ENCODE results near the gene RUNX2.
A peak's percentile ranks its signal among the peaks of the same experiment; 100 is the strongest.

Gene RUNX2

DNA sequence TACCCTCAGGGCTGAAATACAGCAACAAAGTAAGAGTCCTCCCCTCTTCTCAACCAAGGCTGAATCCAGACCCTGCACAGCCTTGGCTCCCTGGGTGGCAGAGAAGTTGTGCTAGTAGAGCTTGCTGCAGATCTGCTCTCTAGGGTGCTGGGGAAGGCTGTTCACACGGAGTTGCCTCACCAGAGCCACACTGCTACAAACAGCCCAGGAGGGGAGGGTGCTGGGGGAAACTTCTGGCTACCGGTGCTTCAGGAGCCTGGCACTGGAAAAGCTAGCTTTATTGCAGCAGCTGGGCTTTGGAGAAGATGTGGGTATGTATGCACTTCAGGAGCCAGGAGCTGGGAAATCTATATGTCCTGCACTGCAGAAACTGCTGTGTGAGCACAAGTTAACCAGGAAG is 87.2 kb downstream of the RUNX2 start:
- DNase-seq (ENCODE audit: extremely low read depth, low read depth), result no peak
- TF ChIP-seq CTCF (IDR thresholded peaks at IDR 0.05; ENCODE audit: low read depth, low read length), result no peak

DNA sequence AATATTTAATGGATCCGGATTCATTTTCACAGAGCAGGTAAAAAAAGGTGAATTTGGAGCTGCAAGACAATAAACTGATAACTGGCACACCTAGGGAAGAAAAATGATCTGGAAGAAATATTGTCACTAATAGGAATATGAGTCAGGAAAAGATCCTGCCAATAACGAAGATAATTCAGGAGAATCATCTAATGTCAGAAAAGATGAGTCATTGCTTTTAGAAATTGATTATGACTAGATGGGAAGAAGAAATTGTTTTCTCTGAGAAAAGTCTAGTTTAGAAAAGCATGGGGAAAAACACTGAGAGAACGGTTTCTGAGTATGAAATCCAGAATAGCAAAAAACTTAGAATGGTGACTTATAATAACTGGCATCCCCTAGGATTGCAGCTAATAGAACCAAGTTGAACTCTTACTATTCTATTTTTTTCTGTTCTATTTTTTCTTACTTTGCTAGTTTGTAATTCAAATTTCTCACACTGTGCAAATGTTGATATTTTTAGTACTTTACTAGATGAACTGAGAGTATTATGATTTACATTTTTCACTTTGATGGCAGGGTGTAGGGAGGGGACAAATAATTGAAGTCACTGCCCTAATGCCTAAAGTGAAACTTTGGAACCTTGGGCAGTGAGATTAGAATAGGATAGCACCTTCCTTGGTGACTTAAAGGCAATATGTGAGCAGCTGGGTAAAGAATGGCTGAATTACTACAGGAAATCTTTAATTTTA is 87.8 kb downstream of the RUNX2 start:
- DNase-seq (ENCODE audit: extremely low read depth, low read depth), result no peak
- no peak for TF ChIP-seq CTCF (IDR thresholded peaks at IDR 0.05; ENCODE audit: low read depth, low read length)

GRCh38 chr6:45416700-45417099 is 88.6 kb downstream of the RUNX2 start:
- TF ChIP-seq CTCF (IDR thresholded peaks at IDR 0.05; ENCODE audit: low read depth, low read length), result no peak
- no peak for DNase-seq (ENCODE audit: extremely low read depth, low read depth)

DNA sequence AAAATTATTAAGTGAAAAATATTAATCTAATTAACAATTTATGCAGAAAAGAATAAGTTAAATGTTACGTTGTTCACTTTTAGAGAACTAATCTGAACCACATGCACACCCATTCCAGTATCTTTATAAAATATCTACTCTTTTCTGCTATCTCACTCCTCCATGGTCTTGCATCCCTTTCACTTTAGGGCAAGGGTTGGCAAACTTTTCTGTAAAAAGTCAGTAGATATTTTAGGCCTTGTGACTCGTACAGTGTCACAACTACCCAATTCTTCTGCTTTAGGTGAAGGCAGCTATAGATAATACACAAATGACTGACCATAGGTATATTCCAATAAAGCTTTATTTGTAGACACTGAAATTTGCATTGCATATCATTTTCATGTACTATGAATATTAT is 89.3 kb downstream of the RUNX2 start:
- DNase-seq (ENCODE audit: extremely low read depth, low read depth), result no peak
- TF ChIP-seq CTCF (IDR thresholded peaks at IDR 0.05; ENCODE audit: low read depth, low read length), result no peak

DNA sequence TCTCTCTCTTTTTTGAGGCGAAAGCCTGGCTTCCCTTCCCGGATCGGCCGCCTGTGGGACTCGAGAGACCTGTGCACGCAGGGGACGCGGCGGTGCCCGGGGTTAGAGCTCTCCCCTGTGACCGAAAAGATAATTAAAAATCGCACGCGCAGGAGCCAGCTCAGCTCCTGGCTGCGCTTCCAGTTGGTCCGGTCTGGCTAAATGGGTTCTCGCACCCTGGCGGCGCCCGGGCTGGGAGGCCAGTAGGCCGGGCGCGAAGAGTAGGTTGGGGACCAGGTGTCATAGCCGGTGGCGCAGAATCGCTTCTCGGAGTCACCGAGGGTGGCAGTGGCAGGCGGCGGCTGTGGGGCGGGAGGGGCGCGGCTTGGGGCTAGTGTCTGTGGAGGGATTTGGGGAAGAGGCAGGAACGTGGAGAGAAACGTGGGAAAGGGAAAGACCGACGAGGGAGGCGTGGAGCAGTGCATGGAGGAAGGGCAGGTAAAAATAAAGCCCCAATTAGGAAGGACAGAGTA is 91.5 kb downstream of the RUNX2 start:
- TF ChIP-seq CTCF (IDR thresholded peaks at IDR 0.05; ENCODE audit: low read depth, low read length), result peak; percentile 22
- no peak for DNase-seq (ENCODE audit: extremely low read depth, low read depth)

- DNase-seq (ENCODE audit: extremely low read depth, low read depth), result no peak
- TF ChIP-seq CTCF (IDR thresholded peaks at IDR 0.05; ENCODE audit: low read depth, low read length), result no peak
Observed at GRCh38 chr6:45420083-45420908, 92.2 kb downstream of the RUNX2 start.
